Measurements from ENCODE around the gene GPC6. TPM values are rescaled to one million over a fixed set of nuclear protein-coding genes. Genes with fewer than 3 reads are reported as not detected.

GPC6 gene
- total RNA-seq, 1 donor = 77.8 TPM

DNA sequence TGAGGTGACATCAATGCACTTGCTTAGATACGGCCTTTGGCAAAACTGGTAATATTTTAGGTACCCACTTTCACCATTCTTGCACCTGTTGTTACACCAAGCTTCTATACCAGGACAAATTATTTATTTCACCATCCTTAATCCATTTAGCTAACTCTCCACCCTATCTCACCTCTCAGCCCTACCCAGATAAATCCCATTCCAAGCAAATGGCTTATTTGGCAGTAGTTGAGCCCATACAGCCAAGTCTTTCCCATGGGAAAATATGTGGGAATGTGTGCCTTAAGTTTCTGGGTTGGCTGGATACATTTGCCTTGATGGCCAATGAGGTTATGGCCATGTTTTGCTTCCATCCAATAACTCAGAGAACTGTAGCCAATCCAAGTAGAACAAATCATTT is 551.9 kb downstream of the GPC6 start:
- H3K27me3 ChIP-seq (ENCODE audit: insufficient read depth, low read length) = no peaks in the 10 kb centered on the region
- H3K9me3 ChIP-seq (ENCODE audit: low read depth, low read length) = no peaks in the 10 kb centered on the region
- no peaks in the 10 kb centered on the region for H3K79me2 ChIP-seq (ENCODE audit: insufficient read depth, low read length)
- no peak for DNase-seq (ENCODE audit: insufficient read length, low spot score, missing footprints)
- peaks cover 34% of the 10 kb centered on the region for H3K4me1 ChIP-seq (ENCODE audit: insufficient read depth, low read length)
- no peak overlapping the region for H3K4me3 ChIP-seq (ENCODE audit: insufficient read depth, low read length)
- H2AFZ ChIP-seq (ENCODE audit: low read length) = no peak overlapping the region
- no peaks in the 10 kb centered on the region for H4K20me1 ChIP-seq (ENCODE audit: insufficient read depth, low read length)
- no peak overlapping the region for H3K27ac ChIP-seq (ENCODE audit: low read depth, low read length)
- TF ChIP-seq, protein P1, sequence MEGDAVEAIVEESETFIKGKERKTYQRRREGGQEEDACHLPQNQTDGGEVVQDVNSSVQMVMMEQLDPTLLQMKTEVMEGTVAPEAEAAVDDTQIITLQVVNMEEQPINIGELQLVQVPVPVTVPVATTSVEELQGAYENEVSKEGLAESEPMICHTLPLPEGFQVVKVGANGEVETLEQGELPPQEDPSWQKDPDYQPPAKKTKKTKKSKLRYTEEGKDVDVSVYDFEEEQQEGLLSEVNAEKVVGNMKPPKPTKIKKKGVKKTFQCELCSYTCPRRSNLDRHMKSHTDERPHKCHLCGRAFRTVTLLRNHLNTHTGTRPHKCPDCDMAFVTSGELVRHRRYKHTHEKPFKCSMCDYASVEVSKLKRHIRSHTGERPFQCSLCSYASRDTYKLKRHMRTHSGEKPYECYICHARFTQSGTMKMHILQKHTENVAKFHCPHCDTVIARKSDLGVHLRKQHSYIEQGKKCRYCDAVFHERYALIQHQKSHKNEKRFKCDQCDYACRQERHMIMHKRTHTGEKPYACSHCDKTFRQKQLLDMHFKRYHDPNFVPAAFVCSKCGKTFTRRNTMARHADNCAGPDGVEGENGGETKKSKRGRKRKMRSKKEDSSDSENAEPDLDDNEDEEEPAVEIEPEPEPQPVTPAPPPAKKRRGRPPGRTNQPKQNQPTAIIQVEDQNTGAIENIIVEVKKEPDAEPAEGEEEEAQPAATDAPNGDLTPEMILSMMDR (IDR thresholded peaks at IDR 0.05; ENCODE audit: extremely low read depth, low read depth, low read length) = no peak
- H3K4me2 ChIP-seq (ENCODE audit: insufficient read depth, low read length) = no peak overlapping the region
- no peaks in the 10 kb centered on the region for H3K36me3 ChIP-seq (ENCODE audit: insufficient read depth, low read length)

DNA sequence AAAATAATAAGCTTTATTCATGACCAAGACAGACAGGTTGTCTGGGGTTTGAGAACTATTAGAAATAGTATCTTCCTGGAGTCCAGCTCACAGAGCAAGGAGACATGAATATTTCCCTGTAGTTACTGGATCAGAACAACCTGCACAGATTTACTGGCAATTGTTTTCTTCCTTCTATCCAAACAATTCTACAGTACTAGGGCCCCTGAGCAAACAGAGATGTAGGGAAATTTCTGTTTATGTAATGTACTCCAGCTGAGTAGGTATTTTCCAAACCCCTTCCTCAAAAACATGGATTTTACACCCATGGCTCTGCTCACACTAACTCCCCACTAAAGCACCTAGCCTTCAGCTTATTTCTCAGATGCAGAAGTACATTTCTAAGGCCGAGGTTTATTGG is 557.6 kb downstream of the GPC6 start:
- no peak overlapping the region for H2AFZ ChIP-seq (ENCODE audit: low read length)

DNA sequence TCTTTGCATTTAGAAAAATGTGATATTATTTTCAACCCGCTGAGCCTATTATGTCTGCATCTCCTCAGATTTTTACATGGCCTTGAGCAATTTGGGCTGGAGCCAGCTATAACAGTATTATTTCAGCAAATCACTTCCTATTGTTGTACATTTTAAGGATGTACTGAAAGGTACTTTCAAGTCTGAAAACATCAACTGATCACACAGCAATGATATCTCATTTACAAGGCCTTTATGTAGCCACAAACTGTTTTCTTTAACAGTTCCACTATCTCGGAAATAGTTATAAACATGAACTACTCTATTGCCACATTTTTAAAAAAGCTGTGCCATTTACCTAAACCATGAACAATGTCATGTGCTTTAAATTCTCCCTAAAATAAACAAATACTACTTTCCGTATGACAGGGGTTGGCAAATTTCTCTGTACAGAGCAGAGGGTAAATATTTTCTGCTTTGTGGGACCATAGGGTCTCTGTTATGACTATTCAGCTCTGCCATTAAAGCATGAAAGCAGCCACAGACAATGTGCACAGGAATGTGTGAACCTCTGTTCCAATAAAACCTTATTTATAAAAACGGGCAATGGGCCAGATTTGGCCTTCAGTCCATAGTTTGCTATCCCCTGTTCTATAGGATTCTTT is 560.4 kb downstream of the GPC6 start:
- no peaks in the 10 kb centered on the region for H3K4me1 ChIP-seq (ENCODE audit: insufficient read depth, low read length)
- H3K27me3 ChIP-seq (ENCODE audit: insufficient read depth, low read length) = no peaks in the 10 kb centered on the region
- no peaks in the 10 kb centered on the region for H3K9me3 ChIP-seq (ENCODE audit: low read depth, low read length)
- H3K79me2 ChIP-seq (ENCODE audit: insufficient read depth, low read length) = no peaks in the 10 kb centered on the region
- no peaks in the 10 kb centered on the region for H3K36me3 ChIP-seq (ENCODE audit: insufficient read depth, low read length)
- DNase-seq (ENCODE audit: insufficient read length, low spot score, missing footprints) = no peak
- no peak overlapping the region for H2AFZ ChIP-seq (ENCODE audit: low read length)
- TF ChIP-seq, protein P1 (IDR thresholded peaks at IDR 0.05; ENCODE audit: extremely low read depth, low read depth, low read length) = no peak
- H3K27ac ChIP-seq (ENCODE audit: low read depth, low read length) = no peak overlapping the region
- H3K4me3 ChIP-seq (ENCODE audit: insufficient read depth, low read length) = no peak overlapping the region
- H3K4me2 ChIP-seq (ENCODE audit: insufficient read depth, low read length) = no peak overlapping the region
- no peaks in the 10 kb centered on the region for H4K20me1 ChIP-seq (ENCODE audit: insufficient read depth, low read length)

More for the DNA sequence above, 557.6 kb downstream of the GPC6 start:
- H3K4me1 ChIP-seq (ENCODE audit: insufficient read depth, low read length) = no peaks in the 10 kb centered on the region
- no peaks in the 10 kb centered on the region for H3K9me3 ChIP-seq (ENCODE audit: low read depth, low read length)
- H3K4me2 ChIP-seq (ENCODE audit: insufficient read depth, low read length) = no peak overlapping the region
- no peak overlapping the region for H3K4me3 ChIP-seq (ENCODE audit: insufficient read depth, low read length)
- H3K27me3 ChIP-seq (ENCODE audit: insufficient read depth, low read length) = no peaks in the 10 kb centered on the region
- TF ChIP-seq, protein P1 (IDR thresholded peaks at IDR 0.05; ENCODE audit: extremely low read depth, low read depth, low read length) = no peak
- no peak overlapping the region for H3K27ac ChIP-seq (ENCODE audit: low read depth, low read length)
- no peaks in the 10 kb centered on the region for H3K36me3 ChIP-seq (ENCODE audit: insufficient read depth, low read length)
- H3K79me2 ChIP-seq (ENCODE audit: insufficient read depth, low read length) = no peaks in the 10 kb centered on the region
- H4K20me1 ChIP-seq (ENCODE audit: insufficient read depth, low read length) = no peaks in the 10 kb centered on the region
- DNase-seq (ENCODE audit: insufficient read length, low spot score, missing footprints) = no peak

DNA sequence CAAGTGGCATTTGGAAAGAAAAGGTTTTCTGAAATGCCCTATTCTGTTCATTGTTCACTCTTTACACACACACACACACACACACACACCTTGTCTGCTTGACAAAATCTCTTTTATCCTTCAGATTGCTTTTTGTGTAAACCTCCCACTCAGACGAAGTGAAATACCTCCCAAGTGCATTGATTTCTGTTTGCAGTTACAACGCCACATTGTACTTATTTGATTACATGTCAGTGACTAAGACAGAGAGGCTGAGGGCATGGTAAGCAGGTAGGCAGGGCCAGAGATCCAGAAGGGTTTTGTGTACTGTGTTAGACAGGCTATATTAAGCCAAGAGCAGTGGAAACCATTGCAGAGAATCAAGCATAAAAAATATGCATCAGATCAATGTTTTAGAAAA is 561.8 kb downstream of the GPC6 start:
- H3K27ac ChIP-seq (ENCODE audit: low read depth, low read length) = no peak overlapping the region
- no peaks in the 10 kb centered on the region for H3K27me3 ChIP-seq (ENCODE audit: insufficient read depth, low read length)
- TF ChIP-seq, protein P1 (IDR thresholded peaks at IDR 0.05; ENCODE audit: extremely low read depth, low read depth, low read length) = no peak
- no peaks in the 10 kb centered on the region for H3K9me3 ChIP-seq (ENCODE audit: low read depth, low read length)
- H3K4me2 ChIP-seq (ENCODE audit: insufficient read depth, low read length) = no peak overlapping the region
- no peak for DNase-seq (ENCODE audit: insufficient read length, low spot score, missing footprints)
- H4K20me1 ChIP-seq (ENCODE audit: insufficient read depth, low read length) = no peaks in the 10 kb centered on the region
- no peaks in the 10 kb centered on the region for H3K79me2 ChIP-seq (ENCODE audit: insufficient read depth, low read length)
- no peak overlapping the region for H3K4me3 ChIP-seq (ENCODE audit: insufficient read depth, low read length)
- H3K4me1 ChIP-seq (ENCODE audit: insufficient read depth, low read length) = no peaks in the 10 kb centered on the region
- no peaks in the 10 kb centered on the region for H3K36me3 ChIP-seq (ENCODE audit: insufficient read depth, low read length)
- no peak overlapping the region for H2AFZ ChIP-seq (ENCODE audit: low read length)

Measured in osteoblast (primary cell).